ENCODE measurements around the gene CSN3.

Gene CSN3

GRCh38 chr4:70288651-70289050, 46.3 kb downstream of the CSN3 start:
- Histone ChIP-seq H3K4me3 (ENCODE audit: low read depth in 1 of 5, low read length in 5 of 5) (no peak overlapping the region), H3K9ac (ENCODE audit: low read length in 5 of 5) (no peak overlapping the region)

GRCh38 chr4:70291341-70291740, 48.9 kb downstream of the CSN3 start:
- Histone ChIP-seq H3K36me3 (ENCODE audit: control insufficient read depth in 5 of 5, insufficient read depth in 5 of 5, low read length in 5 of 5) (no peaks in the 10 kb centered on the region), H3K4me3 (ENCODE audit: low read depth in 1 of 5, low read length in 5 of 5) (no peak overlapping the region), H3K4me1 (ENCODE audit: control insufficient read depth in 5 of 5, insufficient read depth in 5 of 5, low read length in 5 of 5) (no peaks in the 10 kb centered on the region), H3K9ac (ENCODE audit: low read length in 5 of 5) (no peak overlapping the region), H3K27me3 (ENCODE audit: control insufficient read depth in 5 of 5, insufficient read depth in 4 of 5, low read length in 5 of 5) (peaks cover 0 to 3% (median 0%) of the 10 kb centered on the region in 5 donors), H3K9me3 (ENCODE audit: control insufficient read depth in 5 of 5, low read length in 5 of 5) (no peaks in the 10 kb centered on the region), H3K27ac (ENCODE audit: low read depth, low read length) (no peak overlapping the region)

More at GRCh38 chr4:70288651-70289050, 46.3 kb downstream of the CSN3 start:
- H3K36me3 ChIP-seq (ENCODE audit: control insufficient read depth in 5 of 5, insufficient read depth in 5 of 5, low read length in 5 of 5): no peaks in the 10 kb centered on the region
- no peak overlapping the region for H3K27ac ChIP-seq (ENCODE audit: low read depth, low read length)
- no peaks in the 10 kb centered on the region for H3K4me1 ChIP-seq (ENCODE audit: control insufficient read depth in 5 of 5, insufficient read depth in 5 of 5, low read length in 5 of 5)
- H3K27me3 ChIP-seq (ENCODE audit: control insufficient read depth in 5 of 5, insufficient read depth in 4 of 5, low read length in 5 of 5): no peaks in the 10 kb centered on the region
- no peaks in the 10 kb centered on the region for H3K9me3 ChIP-seq (ENCODE audit: control insufficient read depth in 5 of 5, low read length in 5 of 5)

DNA sequence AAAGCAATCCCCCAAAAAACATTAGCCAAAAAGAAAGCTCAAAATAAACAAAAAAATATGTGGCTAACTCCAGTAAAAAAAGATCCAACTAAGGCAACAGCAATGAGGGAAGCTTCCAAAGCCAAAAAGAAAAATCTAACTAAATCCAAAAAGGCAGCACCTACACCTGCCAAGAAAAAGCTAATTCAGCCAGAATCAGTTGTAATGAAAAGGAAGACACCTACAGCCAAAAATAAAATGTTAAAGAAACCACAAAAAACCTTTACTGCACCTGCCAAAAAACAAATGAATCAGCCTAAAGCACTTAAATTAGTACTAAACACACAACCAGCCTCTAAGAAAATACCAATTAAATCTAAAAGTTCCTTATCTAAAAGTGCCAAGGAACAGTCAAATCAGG, 55.2 kb downstream of the CSN3 start:
- Histone ChIP-seq H3K4me3 (ENCODE audit: low read depth in 1 of 5, low read length in 5 of 5) (no peak overlapping the region), H3K36me3 (ENCODE audit: control insufficient read depth in 5 of 5, insufficient read depth in 5 of 5, low read length in 5 of 5) (no peaks in the 10 kb centered on the region), H3K27me3 (ENCODE audit: control insufficient read depth in 5 of 5, insufficient read depth in 4 of 5, low read length in 5 of 5) (peaks cover 0 to 3% (median 0%) of the 10 kb centered on the region in 5 donors), H3K4me1 (ENCODE audit: control insufficient read depth in 5 of 5, insufficient read depth in 5 of 5, low read length in 5 of 5) (peaks cover 0 to 13% (median 3%) of the 10 kb centered on the region in 5 donors), H3K27ac (ENCODE audit: low read depth, low read length) (no peak overlapping the region), H3K9ac (ENCODE audit: low read length in 5 of 5) (no peak overlapping the region), H3K9me3 (ENCODE audit: control insufficient read depth in 5 of 5, low read length in 5 of 5) (peaks cover 0 to 7% (median 0%) of the 10 kb centered on the region in 5 donors)

DNA sequence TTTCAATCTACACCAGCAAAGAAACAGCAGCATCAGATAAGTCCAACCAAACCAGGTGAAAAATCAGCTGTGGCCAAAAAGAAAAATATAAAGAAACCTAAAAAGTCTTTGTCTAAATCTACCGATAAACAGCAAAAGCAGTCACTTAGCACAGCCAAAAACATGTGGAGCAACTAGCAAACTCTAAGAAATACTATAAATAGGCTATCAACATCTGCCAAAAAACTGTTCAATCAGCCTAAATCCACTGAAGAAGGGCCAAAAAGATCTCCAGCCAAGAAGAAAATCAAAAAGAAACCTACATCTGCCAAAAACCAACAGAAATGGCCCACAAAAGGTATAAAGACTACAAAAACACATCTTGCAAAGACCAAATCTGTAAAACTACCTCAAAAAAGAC, 55.7 kb downstream of the CSN3 start:
- Histone ChIP-seq H3K9me3 (ENCODE audit: control insufficient read depth in 5 of 5, low read length in 5 of 5) (peaks cover 0 to 7% (median 0%) of the 10 kb centered on the region in 5 donors), H3K27me3 (ENCODE audit: control insufficient read depth in 5 of 5, insufficient read depth in 4 of 5, low read length in 5 of 5) (peaks cover 0 to 3% (median 0%) of the 10 kb centered on the region in 5 donors), H3K9ac (ENCODE audit: low read length in 5 of 5) (no peak overlapping the region), H3K4me1 (ENCODE audit: control insufficient read depth in 5 of 5, insufficient read depth in 5 of 5, low read length in 5 of 5) (peaks cover 0 to 13% (median 3%) of the 10 kb centered on the region in 5 donors), H3K4me3 (ENCODE audit: low read depth in 1 of 5, low read length in 5 of 5) (no peak overlapping the region), H3K27ac (ENCODE audit: low read depth, low read length) (no peak overlapping the region), H3K36me3 (ENCODE audit: control insufficient read depth in 5 of 5, insufficient read depth in 5 of 5, low read length in 5 of 5) (no peaks in the 10 kb centered on the region)

DNA sequence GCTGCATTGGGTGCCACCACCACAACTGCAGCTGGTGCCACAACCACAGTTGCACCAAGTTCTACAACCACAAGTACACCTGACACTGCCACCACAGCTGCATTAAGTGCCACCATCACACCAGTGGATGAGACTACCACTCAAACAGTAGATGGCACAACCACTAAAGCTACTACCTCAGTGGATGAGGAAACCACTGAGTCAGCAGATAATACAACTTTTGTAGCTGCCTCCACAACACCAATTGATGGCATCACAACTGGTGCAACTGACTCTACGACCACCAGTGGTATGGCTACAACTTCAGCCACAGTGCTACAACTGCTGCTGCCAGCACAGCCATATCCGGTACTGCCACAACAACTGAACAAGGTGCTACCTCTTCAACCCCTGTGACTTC, 57.2 kb downstream of the CSN3 start:
- peaks cover 0 to 3% (median 0%) of the 10 kb centered on the region in 5 donors for H3K27me3 ChIP-seq (ENCODE audit: control insufficient read depth in 5 of 5, insufficient read depth in 4 of 5, low read length in 5 of 5)
- H3K4me1 ChIP-seq (ENCODE audit: control insufficient read depth in 5 of 5, insufficient read depth in 5 of 5, low read length in 5 of 5): peaks cover 0 to 13% (median 3%) of the 10 kb centered on the region in 5 donors
- H3K36me3 ChIP-seq (ENCODE audit: control insufficient read depth in 5 of 5, insufficient read depth in 5 of 5, low read length in 5 of 5): no peaks in the 10 kb centered on the region
- no peak overlapping the region for H3K4me3 ChIP-seq (ENCODE audit: low read depth in 1 of 5, low read length in 5 of 5)
- peaks cover 0 to 7% (median 0%) of the 10 kb centered on the region in 5 donors for H3K9me3 ChIP-seq (ENCODE audit: control insufficient read depth in 5 of 5, low read length in 5 of 5)
- H3K9ac ChIP-seq (ENCODE audit: low read length in 5 of 5): no peak overlapping the region
- no peak overlapping the region for H3K27ac ChIP-seq (ENCODE audit: low read depth, low read length)

DNA sequence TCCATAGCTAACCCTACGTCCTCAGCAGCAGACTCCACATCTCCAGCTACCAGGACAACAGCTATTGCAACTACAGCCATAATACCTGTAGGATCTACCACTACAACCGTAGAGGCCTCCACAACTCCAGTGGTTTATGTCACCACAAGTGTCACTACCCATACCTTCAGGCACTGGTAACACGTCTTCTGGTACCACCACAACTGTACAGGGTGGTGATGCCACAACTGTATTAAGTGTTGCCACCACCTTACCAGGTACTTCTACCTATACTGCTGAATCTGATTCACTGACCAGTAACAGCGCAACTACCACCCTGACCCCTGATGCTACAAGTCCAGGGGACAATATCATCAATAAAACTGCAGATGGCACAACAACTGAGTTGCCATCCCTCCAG, 57.8 kb downstream of the CSN3 start:
- Histone ChIP-seq H3K4me1 (ENCODE audit: control insufficient read depth in 5 of 5, insufficient read depth in 5 of 5, low read length in 5 of 5) (peaks cover 0 to 13% (median 3%) of the 10 kb centered on the region in 5 donors), H3K27ac (ENCODE audit: low read depth, low read length) (no peak overlapping the region), H3K4me3 (ENCODE audit: low read depth in 1 of 5, low read length in 5 of 5) (no peak overlapping the region), H3K9ac (ENCODE audit: low read length in 5 of 5) (no peak overlapping the region), H3K36me3 (ENCODE audit: control insufficient read depth in 5 of 5, insufficient read depth in 5 of 5, low read length in 5 of 5) (no peaks in the 10 kb centered on the region), H3K9me3 (ENCODE audit: control insufficient read depth in 5 of 5, low read length in 5 of 5) (peaks cover 0 to 7% (median 0%) of the 10 kb centered on the region in 5 donors), H3K27me3 (ENCODE audit: control insufficient read depth in 5 of 5, insufficient read depth in 4 of 5, low read length in 5 of 5) (peaks cover 0 to 3% (median 0%) of the 10 kb centered on the region in 5 donors)

All from subcutaneous abdominal adipose tissue (tissue), 5 donors.